GM12801 (cell line): ENCODE results near the gene HECTD1.

Experiments
- TF ChIP-seq, protein P1 (sequence below): IDR thresholded peaks from one replicate; pipeline ENCODE4 v1.5.1; 2011; ENCODE audit warnings: control low read depth; ENCODE audit not compliant: insufficient read length; ENCODE audit errors: extremely low read depth

Gene HECTD1

DNA sequence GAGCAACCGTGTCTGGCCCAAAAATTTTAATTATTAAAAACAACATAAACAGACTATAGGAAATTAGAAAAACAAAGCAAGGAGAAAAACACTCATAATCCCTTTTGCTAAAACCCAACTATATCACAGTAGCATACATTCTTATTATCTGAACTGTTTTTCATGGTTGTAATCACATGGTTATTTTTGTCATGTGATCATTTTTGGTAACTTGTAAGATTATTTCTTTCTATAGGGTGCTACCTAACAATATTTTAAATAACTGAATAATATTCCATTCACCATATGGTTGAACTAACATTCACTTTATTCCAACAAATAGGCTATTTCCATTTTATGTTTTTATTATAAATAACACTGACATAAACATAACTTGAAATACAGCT, 23.0 kb upstream of the HECTD1 start:
- TF ChIP-seq, protein P1, sequence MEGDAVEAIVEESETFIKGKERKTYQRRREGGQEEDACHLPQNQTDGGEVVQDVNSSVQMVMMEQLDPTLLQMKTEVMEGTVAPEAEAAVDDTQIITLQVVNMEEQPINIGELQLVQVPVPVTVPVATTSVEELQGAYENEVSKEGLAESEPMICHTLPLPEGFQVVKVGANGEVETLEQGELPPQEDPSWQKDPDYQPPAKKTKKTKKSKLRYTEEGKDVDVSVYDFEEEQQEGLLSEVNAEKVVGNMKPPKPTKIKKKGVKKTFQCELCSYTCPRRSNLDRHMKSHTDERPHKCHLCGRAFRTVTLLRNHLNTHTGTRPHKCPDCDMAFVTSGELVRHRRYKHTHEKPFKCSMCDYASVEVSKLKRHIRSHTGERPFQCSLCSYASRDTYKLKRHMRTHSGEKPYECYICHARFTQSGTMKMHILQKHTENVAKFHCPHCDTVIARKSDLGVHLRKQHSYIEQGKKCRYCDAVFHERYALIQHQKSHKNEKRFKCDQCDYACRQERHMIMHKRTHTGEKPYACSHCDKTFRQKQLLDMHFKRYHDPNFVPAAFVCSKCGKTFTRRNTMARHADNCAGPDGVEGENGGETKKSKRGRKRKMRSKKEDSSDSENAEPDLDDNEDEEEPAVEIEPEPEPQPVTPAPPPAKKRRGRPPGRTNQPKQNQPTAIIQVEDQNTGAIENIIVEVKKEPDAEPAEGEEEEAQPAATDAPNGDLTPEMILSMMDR: no peak

DNA sequence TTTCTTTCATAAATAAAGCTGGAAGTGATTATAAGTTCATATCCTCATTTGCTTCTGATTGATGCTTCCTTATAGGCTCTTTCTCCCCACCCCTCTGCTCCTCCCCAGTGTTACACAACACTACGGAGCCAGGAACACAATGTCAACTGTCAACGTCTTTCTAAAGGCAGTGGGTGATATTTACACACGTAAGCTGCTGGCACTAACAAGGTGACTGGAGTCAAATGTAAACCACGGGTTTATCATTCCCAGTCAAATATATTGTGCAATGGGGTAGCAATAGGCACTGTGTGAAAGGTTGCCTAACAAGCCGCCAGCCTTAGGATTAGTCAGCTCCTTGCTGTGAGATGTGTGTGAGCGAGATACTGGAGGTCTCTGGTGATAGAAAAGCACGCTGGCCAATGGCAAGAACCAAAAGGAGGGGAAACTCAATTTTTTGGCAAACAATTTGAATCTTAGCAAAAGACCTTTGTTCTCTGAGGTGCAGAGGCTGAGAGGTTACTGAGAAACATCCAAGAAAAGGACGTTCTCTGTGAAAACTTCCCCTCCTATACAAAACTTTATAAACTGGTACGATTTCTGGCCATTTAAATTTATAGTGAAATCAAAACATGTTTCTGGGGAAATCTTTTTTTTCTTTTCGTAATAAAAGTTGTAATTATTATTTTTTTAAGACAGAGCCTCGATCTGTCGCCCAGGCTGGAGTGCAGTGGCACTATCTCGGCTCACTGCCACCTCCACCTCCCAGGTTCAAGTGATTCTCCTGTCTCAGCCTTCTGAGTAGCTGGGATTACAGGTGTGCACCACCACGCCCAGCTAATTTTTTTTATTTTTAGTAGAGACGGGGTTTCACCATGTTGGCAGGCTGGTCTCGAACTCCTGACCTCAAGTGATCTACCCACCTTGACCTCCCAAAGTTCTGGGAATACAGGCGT, 22.3 kb upstream of the HECTD1 start:
- TF ChIP-seq, protein P1: no peak

DNA sequence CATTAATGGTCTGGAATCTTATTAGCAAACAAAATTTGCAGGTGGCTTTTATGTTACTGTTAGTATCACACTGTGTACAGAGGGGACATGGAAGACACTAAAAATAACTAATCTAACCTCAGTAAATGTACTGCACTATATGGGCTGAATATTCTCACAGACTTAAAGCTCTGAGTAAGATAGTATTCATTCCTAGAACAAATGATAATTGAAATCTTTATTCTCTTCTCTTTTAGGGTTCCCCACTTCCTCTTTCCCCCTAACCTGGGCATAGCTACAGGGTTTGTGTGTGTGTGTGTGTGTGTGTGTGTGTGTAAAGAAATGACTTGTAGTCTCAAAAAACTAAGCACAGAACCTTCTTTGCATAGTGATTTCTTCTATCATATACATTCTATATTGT, 21.4 kb upstream of the HECTD1 start:
- TF ChIP-seq, protein P1: no peak

DNA sequence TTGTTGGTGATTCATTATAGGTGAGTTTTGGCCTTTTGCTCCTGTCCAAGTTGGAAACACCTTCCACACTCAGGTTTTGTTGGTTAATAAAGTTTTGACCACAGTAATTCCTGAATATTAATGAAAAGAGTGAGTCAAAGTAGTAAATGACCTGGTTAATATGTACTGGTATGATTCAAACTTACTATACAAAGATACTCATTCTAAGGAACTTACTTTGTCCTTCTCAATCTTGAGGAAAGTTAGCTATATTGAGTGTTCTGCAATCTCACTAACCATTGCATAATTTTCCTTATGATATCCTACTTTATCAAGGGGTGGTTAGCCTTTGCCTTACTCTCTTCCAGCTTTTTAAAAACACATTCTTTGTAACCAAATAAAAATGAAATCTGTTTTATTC, 20.9 kb upstream of the HECTD1 start:
- TF ChIP-seq, protein P1: no peak

DNA sequence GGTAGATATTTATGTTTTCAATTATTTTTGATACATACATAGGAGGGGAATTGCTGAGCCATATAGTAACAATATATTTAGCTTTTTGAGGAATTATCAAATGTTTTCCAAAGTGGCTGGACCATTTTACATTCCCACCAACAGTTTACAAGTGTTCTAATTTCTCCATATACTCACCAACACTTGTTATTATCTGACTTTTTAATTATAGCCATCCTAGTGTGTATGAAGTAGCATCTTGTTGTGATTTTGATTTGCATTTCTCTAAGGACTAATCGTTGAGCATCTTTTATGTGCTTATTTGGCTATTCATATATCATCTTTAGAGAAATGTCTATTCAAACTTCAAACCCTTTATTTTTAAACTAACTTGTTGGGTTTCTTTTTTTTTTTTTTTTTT, 17.2 kb upstream of the HECTD1 start:
- TF ChIP-seq, protein P1: no peak

DNA sequence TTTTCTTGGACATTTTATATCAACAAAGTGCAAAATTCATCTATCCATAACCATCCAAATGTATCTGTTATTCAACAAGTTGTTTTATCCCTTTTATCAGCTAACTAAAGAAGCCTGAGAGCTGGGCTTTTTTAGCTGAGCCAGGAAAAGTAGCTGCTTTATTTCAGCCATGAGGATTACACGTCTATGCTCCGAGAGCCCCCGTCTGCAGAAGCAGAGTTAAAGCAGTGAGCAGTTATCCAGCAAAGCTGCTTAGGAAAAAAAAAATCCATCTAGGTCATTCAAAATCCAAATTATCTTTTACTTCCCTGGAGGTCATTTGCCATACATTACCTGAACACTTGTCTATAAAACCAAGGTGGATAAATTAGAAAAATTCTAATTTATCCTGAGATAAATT, 15.7 kb upstream of the HECTD1 start:
- TF ChIP-seq, protein P1: no peak

DNA sequence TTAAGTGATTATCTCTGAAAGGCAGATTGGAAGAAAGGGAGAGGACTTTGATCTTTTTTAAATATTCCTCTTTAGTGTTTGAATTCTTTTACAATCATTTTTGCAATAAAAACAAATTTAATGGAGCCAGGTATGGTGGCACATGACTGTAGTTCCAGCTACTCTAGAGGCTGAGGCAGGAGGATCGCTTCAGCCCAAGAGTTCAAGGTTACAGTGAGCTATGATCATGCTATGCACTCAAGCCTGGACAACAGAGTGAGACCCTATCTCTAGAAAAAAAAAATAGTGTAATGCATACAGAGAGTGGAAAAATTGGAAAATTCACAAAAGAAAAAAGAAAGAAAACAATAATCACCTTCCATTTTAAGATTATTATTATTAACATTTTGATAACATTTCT, 15.2 kb upstream of the HECTD1 start:
- TF ChIP-seq, protein P1: no peak
